ENCODE measurements around the gene LAG3.

LAG3 gene

GRCh38 chr12:6790496-6791150 lies 18.3 kb downstream of the LAG3 start:
- Histone ChIP-seq H3K9ac (ENCODE audit: low read length) (no peak overlapping the region), H3K79me2 (ENCODE audit: insufficient read depth, low read length) (no peaks in the 10 kb centered on the region), H3K27me3 (ENCODE audit: low read length) (no peaks in the 10 kb centered on the region), H3K36me3 (ENCODE audit: low read length) (no peaks in the 10 kb centered on the region), H3K4me3 (ENCODE audit: insufficient read depth, low read length, poor library complexity, severe bottlenecking) (no peak overlapping the region), H2AFZ (ENCODE audit: low read depth, low read length, severe bottlenecking) (no peak overlapping the region), H3F3A (ENCODE audit: insufficient read depth) (no peaks in the 10 kb centered on the region), H3K9me3 (ENCODE audit: insufficient read depth, low read length) (no peaks in the 10 kb centered on the region), H3K4me2 (ENCODE audit: low read depth, low read length, poor library complexity, severe bottlenecking) (no peak overlapping the region), H4K20me1 (ENCODE audit: low read depth, low read length) (no peaks in the 10 kb centered on the region), H3K27ac (ENCODE audit: low read depth, low read length) (no peak overlapping the region), H3K9me2 (replicated peaks; ENCODE audit: insufficient read depth, low read length) (no peaks in the 10 kb centered on the region)
- TF ChIP-seq EZH2phosphoT487 (conservative IDR thresholded peaks at IDR 0.05; ENCODE audit: low read length) = no peak
- TF ChIP-seq CTCF (IDR thresholded peaks at IDR 0.05; ENCODE audit: insufficient read depth, low read length, poor library complexity, severe bottlenecking) = no peak

- H3K27ac ChIP-seq (ENCODE audit: low read depth, low read length) = no peak overlapping the region
- no peak overlapping the region for H3K4me3 ChIP-seq (ENCODE audit: insufficient read depth, low read length, poor library complexity, severe bottlenecking)
- H3K79me2 ChIP-seq (ENCODE audit: insufficient read depth, low read length) = no peaks in the 10 kb centered on the region
- no peaks in the 10 kb centered on the region for H3K9me2 ChIP-seq (replicated peaks; ENCODE audit: insufficient read depth, low read length)
- H4K20me1 ChIP-seq (ENCODE audit: low read depth, low read length) = no peaks in the 10 kb centered on the region
- H3K9ac ChIP-seq (ENCODE audit: low read length) = no peak overlapping the region
- no peaks in the 10 kb centered on the region for H3K9me3 ChIP-seq (ENCODE audit: insufficient read depth, low read length)
- no peaks in the 10 kb centered on the region for H3K36me3 ChIP-seq (ENCODE audit: low read length)
- no peaks in the 10 kb centered on the region for H3K27me3 ChIP-seq (ENCODE audit: low read length)
- no peak overlapping the region for H3K4me2 ChIP-seq (ENCODE audit: low read depth, low read length, poor library complexity, severe bottlenecking)
- H3F3A ChIP-seq (ENCODE audit: insufficient read depth) = no peaks in the 10 kb centered on the region
- TF ChIP-seq EZH2phosphoT487 (conservative IDR thresholded peaks at IDR 0.05; ENCODE audit: low read length) (no peak), CTCF (IDR thresholded peaks at IDR 0.05; ENCODE audit: insufficient read depth, low read length, poor library complexity, severe bottlenecking) (no peak)
- H2AFZ ChIP-seq (ENCODE audit: low read depth, low read length, severe bottlenecking) = no peak overlapping the region
These were observed 19.7 kb downstream of the LAG3 start for GRCh38 chr12:6791931-6792520.

GRCh38 chr12:6792522-6793201 lies 20.3 kb downstream of the LAG3 start:
- H3K9ac ChIP-seq (ENCODE audit: low read length) = no peak overlapping the region
- H3K79me2 ChIP-seq (ENCODE audit: insufficient read depth, low read length) = no peaks in the 10 kb centered on the region
- no peak overlapping the region for H2AFZ ChIP-seq (ENCODE audit: low read depth, low read length, severe bottlenecking)
- no peaks in the 10 kb centered on the region for H3K27me3 ChIP-seq (ENCODE audit: low read length)
- no peaks in the 10 kb centered on the region for H3K9me2 ChIP-seq (replicated peaks; ENCODE audit: insufficient read depth, low read length)
- H4K20me1 ChIP-seq (ENCODE audit: low read depth, low read length) = no peaks in the 10 kb centered on the region
- no peaks in the 10 kb centered on the region for H3K36me3 ChIP-seq (ENCODE audit: low read length)
- H3K9me3 ChIP-seq (ENCODE audit: insufficient read depth, low read length) = no peaks in the 10 kb centered on the region
- H3K27ac ChIP-seq (ENCODE audit: low read depth, low read length) = no peak overlapping the region
- H3F3A ChIP-seq (ENCODE audit: insufficient read depth) = no peaks in the 10 kb centered on the region
- no peak overlapping the region for H3K4me3 ChIP-seq (ENCODE audit: insufficient read depth, low read length, poor library complexity, severe bottlenecking)
- TF ChIP-seq CTCF (IDR thresholded peaks at IDR 0.05; ENCODE audit: insufficient read depth, low read length, poor library complexity, severe bottlenecking) = no peak
- no peak for TF ChIP-seq EZH2phosphoT487 (conservative IDR thresholded peaks at IDR 0.05; ENCODE audit: low read length)
- no peak overlapping the region for H3K4me2 ChIP-seq (ENCODE audit: low read depth, low read length, poor library complexity, severe bottlenecking)
